Stimulated activated CD4-positive, alpha-beta T cell treated with anti-CD3 and anti-CD28 coated beads, Interleukin-4, amount 100 ng/mL, for 4 hours (primary cell): ENCODE measurements around the gene ATXN1L.
"Not testable (repeated sequence)": the region's sequence is repeated elsewhere in the genome, so short reads cannot be mapped to it uniquely, and the experiment has no call there.

Experiments used
- DNase-seq, 2 experiments: peaks; one replicate each; pipeline ENCODE4 v3.0.0-alpha.2; 2020

ATXN1L gene

GRCh38 chr16:71895679-71896365 lies 50.0 kb downstream of the ATXN1L start:
- peak; percentile 26 to 27 for DNase-seq

DNA sequence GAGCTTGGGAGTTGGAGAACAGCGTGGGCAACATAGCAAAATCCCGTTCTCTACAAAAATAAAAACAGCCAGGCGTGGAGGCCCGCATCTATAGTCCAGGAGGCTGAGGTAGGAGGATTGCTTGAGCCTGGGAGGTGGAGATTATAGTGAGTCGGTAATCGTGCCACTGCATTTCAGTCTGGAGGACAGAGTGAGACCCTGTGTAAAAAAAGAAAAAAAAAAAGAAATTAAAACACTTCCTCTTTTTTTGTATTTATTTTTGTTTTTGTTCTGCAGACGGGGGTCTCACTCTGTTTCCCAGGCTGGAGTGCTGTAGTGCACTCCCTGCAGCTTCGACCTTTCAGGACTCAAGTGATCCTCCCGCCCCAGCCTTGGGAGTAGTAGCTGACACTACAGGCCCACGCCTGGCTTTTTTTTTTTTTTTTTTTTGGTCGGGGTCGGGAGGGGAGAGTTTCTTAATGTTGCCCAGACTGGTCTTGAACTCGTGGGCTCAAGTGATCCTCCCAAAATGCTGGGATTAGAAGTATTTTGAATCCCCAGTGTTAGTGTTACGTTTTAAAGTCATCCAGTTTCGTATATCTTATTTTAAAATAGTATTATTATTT lies 51.1 kb downstream of the ATXN1L start:
- DNase-seq, result no peak

GRCh38 chr16:71899171-71899570 lies 53.4 kb downstream of the ATXN1L start:
- no peak for DNase-seq

DNA sequence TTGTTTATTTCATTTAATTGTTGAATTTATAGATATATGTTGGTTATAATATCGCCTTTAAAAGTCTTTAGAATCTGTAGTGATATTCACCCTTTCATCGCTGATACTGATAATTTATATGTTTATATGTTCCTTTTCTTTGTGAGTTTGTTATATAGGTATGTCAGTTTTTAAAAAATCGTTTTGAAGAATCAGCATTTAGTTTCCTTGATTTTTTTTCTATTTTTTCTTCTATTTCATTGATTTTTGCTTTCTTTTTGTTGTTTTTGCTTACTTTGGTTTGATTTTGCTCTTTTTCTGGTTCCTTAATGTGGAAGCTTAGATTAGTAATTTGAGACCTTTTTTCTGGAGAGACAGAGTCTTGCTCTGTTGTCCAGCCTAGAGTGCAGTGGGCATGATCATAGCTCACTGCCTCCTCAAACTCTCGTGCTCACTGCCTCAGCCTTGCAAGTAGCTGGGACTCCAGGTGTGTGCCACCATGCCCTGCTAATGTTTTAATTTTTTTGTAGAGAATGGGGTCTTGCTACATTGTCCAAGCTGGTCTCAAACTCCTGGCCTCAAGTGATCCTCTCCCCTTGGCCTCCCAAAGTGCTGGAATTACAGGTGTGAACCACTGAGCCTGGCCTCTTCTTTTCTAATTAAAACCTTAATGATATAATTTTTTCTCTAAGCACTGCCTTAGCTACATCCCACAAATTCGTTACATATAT lies 57.0 kb downstream of the ATXN1L start:
- no peak for DNase-seq

GRCh38 chr16:71903608-71904007 lies 57.8 kb downstream of the ATXN1L start:
- no peak for DNase-seq

DNA sequence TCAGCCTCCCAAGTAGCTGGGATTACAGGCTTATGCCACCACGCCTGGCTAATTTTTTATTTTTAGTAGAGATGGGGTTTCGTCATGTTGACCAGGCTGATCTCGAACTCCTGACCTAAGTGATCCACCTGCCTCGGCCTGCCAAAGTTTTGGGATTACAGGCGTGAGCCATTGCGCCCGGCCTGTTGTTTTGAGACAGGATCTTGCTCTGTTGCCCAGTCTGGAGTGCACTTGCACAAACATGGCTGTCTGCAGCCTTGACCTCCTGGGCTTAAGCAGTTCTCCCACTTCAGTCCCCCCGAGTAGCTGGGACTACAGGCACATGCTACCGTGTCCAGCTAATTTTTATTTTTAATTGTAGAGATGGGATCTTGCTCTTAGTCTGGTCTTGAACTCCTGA lies 58.5 kb downstream of the ATXN1L start:
- DNase-seq, result no peak

- DNase-seq, result not testable (repeated sequence)
Measured at GRCh38 chr16:71905765-71906164, 60.0 kb downstream of the ATXN1L start.
